ENCODE measurements around the gene PRDM16. TPM values are rescaled to one million over a fixed set of nuclear protein-coding genes. Genes with fewer than 3 reads are reported as not detected.

Gene PRDM16
- total RNA-seq, 1 donor from 2014 or later: 1.5 TPM

DNA sequence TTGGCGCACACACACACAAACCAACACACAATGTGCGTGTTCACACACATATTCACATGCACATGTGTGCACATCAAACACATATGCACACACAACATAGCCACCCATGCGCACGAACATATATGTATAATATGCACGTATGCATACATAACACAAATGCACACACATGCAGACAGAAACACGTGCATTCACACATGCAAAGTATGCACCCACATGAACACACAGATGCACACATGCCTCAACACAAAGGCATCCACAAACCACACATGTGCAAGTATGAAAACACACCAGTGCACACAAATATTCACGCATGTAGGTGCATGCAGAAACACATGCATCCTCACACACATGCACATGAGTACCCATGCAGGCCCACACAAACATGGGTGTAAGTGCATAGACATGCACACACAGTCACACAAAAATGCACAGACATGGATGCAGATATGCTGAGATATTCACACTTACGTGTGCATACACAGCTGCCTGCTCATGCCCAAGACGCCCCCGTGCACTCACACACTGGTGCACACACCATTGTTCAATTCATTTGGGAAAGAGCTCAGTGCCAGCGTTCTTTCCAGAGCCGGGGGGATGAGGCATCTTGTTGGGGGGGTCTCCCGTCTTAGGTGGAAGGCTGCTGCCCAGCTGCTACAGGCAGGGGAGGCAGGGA lies 332.7 kb downstream of the PRDM16 start:
- no peak for DNase-seq

DNA sequence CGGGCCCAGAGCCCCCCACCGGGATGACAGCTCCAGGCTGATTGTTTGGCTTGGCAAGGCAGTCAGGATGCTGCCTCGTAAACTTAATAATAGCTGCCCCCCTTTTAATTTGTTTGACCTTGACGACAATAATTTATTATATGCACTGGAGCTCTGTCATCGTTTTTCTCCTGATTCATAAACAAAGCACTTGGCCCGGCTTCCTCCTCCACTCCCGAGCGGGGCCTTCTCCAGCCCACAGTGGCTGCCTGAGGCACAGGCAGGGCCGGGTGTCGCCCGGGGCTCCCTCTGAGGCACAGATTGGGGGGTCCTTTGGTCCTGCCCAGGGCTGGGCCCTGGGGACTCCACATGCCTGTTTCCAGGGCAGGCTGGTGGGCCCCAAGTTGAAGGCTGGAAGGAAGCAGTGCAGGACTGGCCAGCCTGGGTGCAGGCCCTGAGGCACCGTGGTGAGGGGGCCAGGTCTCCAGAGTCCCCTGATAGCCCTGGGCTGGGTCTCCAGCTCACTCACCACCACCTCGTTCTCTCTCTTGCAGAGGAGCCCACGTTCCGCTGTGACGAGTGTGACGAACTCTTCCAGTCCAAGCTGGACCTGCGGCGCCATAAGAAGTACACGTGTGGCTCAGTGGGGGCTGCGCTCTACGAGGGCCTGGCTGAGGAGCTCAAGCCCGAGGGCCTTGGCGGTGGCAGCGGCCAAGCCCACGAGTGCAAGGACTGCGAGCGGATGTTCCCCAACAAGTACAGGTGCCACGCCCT lies 333.4 kb downstream of the PRDM16 start:
- no peak for DNase-seq

DNA sequence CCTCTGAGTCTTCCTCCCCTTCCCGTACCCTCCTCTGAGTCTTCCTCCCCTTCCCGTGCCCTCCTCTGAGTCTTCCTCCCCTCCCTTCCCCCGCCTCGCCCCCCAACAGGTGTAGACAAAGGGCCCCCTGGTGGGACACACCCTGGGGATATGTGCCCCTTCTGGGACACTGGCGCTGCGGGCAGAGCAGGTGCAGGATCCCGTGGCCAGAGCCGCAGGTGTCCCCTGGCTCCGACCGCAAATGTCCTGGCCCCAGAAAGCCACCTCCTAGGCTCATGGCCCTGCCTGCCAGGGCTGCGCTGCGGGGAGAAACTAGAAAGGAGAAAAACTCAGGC lies 334.0 kb downstream of the PRDM16 start:
- no peak for DNase-seq

DNA sequence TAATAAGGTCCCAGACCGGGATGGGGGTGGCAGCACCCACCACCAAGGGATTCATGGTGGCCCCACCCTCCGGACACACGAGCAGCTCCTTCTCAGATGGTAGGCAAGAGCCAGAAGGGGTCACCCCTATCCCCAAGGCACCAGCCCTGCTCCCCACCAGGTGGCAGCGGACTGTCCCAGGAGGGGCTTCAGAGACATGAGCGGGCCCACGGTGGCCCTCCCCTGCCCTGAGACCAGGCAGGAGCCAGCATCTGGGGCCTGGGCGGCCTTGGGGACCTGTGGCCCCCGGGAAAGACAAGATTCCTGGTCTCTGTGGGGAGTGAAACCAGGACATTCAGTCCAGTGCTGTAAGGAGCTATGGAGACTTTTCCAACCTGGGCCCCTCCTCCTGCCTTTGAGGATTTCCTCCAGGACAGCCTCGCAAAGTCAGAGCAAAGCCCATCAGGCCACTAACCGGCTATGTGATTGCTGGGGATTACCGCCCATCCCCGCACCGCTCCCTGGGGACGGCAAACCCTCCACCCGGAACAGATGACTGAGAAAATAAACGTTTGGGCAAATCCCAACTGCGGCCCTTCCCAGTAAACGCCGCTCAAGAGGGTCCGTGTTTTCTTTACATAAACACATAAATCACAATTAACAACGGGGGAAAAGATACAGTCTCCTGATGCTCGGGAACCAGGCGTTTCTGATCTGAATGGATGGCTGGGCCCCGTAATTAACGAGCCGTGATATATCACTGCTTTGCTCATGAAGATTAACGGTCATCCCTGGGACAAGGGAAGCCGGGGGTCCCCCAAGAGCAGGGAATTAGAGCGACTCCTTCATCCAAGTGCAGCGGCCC lies 334.6 kb downstream of the PRDM16 start:
- DNase-seq: no peak

DNA sequence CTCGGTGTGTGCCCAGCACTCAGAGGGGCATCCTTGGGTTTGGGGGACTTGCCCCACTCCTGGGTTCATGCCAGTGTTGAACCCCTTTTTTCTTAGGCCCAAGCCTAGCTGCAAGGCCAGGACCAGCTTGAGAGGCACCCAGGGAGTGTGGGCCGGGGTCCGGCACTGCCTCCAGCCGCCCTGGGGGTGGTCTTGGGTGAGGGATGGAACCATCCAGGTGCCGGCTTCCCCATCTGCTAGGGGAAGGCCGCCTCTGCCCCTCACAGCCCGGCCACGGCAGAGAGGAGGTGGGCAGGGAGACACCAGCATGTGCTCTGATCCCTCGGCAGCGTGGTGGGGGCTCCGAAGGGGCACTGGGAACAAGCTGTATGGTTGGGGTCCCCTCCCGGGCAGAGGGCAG lies 335.3 kb downstream of the PRDM16 start:
- DNase-seq: no peak

DNA sequence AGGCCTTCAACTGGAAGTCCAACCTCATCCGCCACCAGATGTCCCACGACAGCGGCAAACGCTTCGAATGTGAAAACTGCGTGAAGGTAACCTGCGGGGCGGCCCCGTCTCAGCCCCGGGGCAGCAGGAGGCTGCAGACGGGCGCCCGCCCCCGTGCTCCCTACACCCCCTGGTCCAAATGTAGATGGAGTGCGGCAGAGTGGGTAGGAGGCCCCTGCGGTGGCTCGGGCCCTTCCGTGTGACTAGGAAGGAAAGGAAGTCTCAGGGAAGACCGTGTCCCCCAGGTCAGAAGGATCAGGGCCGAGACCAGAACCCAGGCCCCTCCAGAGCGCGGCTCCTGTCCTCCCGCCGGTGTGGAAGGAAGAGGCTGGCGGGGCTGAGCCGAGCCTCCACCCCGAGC lies 335.8 kb downstream of the PRDM16 start:
- no peak for DNase-seq

DNA sequence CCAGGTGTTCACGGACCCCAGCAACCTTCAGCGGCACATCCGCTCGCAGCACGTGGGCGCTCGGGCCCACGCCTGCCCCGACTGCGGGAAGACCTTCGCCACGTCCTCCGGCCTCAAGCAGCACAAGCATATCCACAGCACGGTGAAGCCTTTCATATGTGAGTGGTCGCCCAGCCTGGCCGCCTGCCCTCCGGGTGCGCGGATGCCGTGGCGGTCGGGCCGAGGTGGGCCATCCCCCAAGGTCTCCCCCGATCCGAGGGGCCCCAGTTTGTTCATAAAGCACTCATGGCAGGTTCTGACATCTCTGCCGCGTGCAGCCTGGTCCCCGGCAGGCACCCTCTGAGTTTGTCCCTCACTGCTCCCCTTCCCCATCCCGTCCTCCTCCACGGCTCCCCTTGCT lies 336.5 kb downstream of the PRDM16 start:
- DNase-seq: no peak

DNA sequence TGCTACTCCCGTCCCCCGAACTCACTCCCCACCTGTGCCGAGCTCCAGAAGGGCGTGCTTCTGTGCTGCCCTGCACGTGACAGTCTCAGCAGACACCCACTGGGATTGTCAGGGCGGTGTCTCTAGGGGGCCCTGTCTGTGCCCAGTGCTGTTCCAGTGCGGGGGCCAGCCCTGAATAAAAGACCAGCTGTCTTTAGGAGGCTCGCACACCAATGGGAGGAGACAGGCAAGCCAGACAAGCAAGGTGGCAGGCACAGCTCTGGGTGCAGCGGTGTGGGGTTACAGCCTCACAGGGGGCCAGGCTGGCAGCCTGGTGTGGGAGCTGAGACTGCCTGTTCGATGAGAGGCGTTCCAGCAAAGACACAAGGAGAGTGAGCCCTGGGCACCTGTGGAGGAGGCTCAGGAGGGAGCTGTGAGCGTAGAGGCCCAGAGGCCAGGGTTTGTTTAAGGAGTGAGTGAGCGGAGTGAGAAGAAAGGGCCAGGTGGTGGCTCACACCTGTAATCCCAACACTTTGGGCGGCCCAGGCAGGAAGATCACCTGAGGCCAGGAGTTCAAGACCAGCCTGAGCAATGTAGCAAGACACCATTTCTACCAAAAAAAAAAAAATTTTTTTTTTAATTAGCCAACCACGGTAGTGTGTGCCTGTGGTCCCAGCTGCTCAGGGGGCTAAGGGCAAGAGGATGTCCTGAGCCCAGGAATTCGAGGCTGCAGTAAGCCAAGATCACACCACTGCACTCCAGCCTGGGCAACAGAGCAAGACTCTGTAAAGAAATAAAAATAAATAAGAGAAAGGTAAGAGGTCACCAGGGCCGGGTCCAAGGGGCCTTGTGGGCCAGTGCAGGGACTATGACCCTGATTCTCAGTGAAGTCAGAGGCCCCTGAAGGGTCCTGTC lies 337.2 kb downstream of the PRDM16 start:
- DNase-seq: no peak

DNA sequence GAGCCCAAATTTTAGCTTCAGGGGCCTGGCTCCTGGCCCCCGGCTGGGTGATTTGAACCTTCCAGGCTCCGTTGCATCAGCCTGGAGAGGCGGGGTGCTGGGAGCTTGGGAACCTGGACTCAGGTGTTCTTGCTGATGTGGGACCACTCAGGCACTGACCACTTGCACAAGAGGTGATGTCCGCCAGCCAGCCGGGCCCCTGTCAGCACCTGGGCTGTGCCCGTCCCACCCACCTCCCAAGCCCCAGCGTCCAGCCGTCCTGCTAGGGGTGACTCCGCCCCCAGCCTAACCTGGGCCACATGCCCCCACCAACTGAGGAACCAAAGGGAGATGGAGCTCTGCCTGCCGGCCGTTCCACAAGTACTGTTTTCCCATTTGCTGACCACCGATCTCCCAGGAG lies 338.0 kb downstream of the PRDM16 start:
- no peak for DNase-seq

DNA sequence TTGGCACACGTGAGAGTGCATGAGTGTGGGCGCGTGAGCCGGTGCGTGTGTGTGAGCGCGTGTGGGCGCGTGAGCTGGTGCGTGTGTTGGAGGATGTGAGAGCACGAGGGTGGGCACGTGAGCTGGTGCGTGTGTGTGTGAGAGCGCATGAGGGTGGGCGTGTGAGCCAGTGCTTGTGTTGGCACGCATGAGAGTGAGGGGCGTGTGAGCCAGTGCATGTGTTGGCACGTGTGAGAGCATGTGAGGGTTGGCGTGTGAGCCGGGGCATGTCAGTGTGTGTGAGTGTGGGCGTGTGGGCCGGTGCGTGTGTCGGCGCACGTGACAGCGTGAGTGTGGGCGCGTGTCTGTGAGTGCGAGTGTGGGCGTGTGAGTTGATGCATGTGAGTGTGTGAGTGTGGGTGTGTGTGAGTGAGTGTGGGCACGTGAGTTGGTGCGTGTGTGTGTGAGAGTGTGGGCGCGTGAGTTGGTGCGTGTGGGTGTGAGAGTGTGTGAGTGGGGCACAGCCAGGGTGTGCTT lies 339.8 kb downstream of the PRDM16 start:
- no peak for DNase-seq

DNA sequence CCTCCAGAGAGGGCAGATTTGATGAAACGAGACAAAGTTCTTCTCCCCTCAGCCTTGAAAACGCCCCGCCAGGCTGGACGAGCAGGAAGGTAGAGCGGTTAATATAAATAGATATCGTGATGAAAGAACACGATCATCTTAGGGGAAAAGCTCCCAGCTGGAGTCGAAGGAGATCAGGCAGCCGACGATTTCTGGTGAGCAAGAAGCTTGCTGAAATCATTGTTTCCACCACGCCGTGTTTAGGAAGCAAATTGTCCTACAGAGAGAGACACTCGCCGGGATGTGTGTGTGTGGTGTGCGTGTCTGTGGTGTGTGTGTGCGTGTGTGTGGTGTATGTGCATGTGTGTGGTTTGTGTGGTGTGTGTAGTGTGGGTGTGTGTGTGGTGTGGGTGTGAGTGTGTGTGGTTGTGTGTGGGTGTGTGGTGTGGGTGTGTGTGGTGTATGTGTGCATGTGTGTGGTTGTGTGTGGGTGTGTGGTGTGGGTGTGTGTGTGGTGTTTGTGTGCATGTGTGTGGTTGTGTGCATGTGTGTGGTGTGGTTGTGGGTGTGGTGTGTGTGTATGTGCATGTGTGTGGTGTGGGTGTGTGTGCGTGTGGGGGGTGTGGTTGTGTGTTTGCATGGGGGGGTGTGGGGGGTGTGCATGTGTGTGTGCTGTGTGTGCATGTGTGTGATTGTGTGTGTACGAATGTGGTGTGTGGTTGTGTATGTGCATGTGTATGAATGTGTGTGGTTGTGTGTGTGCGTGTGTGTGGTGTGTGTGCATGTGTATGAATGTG lies 340.6 kb downstream of the PRDM16 start:
- no peak for DNase-seq

DNA sequence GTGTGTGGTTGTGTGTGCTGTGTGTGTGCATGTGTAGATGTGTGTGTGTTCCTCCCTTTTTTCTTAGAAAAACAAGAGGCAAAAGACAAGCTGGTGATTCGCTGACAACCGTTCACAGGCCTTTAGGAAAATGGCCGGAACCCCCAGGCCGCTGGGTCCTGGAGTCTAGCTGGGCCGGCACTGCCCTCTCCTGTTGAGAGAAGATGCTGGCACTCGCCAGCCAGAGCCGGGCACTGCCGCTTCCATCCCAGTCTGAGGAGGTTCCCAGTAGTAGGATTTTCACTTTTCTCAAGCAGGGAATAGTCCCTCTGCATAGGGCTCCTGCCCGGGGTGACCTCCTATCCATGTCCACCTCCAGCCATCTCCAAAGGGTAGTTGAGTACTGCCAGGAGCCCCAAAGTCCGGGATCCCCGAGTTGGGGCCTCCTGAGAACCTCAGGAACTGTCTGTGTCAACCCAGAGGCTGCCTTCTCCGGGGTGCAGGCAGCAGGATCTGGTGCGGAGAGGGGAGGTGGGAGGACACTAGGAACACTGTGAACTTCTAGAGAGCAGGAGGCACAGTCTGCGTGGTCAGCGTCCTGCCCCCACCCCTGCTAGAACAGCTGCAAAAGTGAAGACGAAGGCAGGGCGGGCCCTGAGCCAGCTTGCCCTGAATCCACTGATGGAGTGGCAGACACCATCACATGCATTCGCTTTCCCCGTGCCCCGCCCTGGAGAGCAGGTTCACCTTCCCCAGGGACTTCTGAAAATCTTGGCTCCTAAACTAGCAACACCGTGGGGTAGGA lies 341.3 kb downstream of the PRDM16 start:
- no peak for DNase-seq

DNA sequence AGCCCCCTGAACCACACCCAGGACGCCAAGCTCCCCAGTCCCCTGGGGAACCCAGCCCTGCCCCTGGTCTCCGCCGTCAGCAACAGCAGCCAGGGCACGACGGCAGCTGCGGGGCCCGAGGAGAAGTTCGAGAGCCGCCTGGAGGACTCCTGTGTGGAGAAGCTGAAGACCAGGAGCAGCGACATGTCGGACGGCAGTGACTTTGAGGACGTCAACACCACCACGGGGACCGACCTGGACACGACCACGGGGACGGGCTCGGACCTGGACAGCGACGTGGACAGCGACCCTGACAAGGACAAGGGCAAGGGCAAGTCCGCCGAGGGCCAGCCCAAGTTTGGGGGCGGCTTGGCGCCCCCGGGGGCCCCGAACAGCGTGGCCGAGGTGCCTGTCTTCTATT lies 342.8 kb downstream of the PRDM16 start:
- no peak for DNase-seq

DNA sequence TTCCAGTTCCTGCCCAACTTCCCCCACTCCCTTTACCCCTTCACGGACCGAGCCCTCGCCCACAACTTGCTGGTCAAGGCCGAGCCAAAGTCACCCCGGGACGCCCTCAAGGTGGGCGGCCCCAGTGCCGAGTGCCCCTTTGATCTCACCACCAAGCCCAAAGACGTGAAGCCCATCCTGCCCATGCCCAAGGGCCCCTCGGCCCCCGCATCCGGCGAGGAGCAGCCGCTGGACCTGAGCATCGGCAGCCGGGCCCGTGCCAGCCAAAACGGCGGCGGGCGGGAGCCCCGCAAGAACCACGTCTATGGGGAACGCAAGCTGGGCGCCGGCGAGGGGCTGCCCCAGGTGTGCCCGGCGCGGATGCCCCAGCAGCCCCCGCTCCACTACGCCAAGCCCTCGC lies 343.4 kb downstream of the PRDM16 start:
- DNase-seq: no peak

DNA sequence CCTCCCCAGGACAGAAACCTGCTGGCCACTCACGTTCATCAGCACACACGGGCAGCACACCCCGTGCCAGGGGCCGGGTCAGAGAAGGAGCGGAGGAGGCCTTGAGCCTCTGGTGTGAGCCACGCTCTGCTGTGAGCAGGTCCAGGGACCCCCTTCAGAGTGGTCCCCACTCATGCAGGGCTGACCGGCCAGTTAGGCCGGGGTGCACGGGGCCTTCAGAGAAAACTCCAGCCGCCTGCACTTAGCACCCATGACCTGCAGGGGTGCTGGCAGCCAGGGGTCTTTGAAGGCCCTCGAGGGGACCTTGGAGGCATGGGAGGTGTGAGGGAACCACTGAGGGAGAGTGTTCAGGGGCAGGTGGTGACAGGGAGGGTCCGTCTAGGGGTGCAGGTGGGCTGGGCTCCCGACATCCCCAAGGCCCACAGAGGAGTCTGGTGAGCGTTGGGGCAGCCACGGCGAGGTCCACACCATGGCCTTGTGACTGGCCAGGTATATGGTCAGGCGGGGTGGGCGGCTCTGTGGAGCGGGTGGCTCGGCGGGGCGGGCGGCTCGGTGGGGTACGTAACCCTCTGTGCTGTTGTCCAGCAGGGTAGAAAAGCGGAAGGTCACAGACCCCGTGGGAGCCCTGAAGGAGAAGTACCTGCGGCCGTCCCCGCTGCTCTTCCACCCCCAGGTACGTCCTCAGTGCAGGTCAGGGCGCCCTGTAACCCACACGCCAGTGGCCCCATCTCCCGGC lies 345.1 kb downstream of the PRDM16 start:
- DNase-seq: no peak

DNA sequence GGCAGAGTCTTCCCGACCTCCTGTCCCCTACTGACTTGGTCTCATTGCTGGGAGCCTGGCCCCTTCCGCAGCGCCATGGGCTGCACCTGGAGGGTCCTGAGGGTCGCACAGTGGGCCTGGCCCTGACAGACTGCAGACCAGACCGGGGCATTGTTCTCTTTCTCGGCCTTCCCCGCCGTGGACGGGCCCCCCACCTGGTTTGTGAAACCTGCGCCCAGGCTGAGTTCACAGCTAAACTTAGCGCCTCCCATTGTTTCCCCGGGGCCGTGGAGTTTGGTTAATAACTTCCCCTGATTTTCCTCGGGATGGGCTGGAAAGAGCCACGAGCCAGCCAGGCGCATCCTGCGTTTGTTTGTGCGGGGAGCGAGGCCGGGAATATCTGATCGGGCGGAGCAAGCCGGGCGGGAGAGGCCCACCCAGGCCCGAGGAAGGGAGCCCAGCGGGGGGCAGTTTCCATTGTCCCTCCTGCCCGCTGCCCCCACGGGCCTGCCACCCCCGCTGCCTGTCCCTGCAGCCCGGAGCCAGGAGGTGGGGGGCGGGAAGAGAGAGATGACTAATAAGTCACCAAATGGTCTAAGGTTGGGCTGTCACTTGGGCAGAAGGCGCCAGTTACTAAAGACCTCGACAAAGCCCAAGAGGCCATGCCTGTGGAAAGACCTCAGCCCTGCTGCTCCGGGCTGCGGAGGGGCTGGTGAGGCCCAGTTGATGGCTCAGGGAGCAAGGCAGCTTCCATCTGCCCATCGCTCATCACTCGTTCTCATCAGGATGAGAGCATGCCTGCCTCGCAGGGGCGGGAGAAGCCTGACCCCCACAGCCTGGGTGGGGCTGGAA lies 346.5 kb downstream of the PRDM16 start:
- no peak for DNase-seq

DNA sequence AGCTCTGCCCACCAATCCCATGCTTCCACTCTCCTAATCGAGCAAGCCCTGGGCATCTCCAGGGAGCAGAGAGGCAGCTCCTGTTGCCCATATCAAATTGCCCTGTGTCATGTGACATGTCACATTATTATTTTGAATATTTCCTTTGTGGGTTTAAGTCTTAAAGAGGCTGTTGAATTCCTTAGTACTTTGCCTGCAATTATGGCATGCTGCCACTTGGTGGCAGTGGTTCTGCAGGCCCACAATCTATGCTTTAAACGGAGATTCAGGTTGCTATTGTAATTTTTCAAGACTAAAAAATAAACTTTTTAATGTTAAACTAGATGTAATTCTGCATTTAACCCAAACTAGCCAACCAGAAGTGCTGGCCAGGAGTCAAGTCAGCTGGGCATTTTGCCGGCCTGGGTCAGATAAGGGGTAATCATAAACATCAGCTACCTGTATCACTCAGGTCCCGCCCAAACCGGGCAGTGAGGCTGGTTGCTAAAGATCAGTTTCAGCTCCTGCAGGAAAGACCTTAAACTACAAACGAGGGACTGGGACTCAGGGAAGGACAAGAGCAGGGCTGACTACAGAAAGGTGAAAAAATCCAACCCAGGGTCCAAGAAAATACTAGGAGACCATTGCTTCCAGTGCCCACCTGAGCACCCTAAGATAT lies 348.2 kb downstream of the PRDM16 start:
- DNase-seq: no peak

DNA sequence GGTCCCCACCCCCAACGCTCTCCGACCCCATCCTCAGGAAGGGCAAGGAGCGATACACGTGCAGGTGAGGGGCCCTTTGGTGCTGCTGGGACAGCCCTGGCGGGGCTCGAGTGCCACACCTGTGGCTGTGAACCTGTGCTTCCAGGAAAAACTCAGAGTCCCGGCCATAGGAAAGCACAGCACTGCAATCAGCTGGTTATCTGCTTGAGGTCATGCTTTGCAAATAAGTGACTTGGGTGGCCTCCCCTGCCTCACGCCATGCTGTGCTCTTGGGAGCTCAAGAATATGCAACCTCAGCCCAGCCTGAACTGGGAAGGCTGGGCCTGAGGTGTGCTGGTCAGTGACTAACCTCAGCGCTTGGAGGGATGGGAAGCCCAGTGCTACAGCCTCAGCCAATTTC lies 348.9 kb downstream of the PRDM16 start:
- no peak for DNase-seq
